ENCODE measurements around the gene TCL1B.
"Not testable (repeated sequence)": the region's sequence is repeated elsewhere in the genome, so short reads cannot be mapped to it uniquely, and the experiment has no call there.

The TCL1B gene

GRCh38 chr14:95659990-95660385 lies 26.2 kb upstream of the TCL1B start:
- H3K4me3 ChIP-seq (ENCODE audit: low read depth, low read length): no peak overlapping the region
- TF ChIP-seq, protein P1, sequence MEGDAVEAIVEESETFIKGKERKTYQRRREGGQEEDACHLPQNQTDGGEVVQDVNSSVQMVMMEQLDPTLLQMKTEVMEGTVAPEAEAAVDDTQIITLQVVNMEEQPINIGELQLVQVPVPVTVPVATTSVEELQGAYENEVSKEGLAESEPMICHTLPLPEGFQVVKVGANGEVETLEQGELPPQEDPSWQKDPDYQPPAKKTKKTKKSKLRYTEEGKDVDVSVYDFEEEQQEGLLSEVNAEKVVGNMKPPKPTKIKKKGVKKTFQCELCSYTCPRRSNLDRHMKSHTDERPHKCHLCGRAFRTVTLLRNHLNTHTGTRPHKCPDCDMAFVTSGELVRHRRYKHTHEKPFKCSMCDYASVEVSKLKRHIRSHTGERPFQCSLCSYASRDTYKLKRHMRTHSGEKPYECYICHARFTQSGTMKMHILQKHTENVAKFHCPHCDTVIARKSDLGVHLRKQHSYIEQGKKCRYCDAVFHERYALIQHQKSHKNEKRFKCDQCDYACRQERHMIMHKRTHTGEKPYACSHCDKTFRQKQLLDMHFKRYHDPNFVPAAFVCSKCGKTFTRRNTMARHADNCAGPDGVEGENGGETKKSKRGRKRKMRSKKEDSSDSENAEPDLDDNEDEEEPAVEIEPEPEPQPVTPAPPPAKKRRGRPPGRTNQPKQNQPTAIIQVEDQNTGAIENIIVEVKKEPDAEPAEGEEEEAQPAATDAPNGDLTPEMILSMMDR (IDR thresholded peaks at IDR 0.05; ENCODE audit: low read depth, low read length): no peak
- in situ Hi-C loops (cut with HindIII; ENCODE audit: low sequenced_read_pairs): no loop called here
- DNase-seq (ENCODE audit: low read depth, low spot score): no peak

- DNase-seq (ENCODE audit: low read depth, low spot score): no peak
- TF ChIP-seq, protein P1 (IDR thresholded peaks at IDR 0.05; ENCODE audit: low read depth, low read length): no peak
- in situ Hi-C loops (cut with HindIII; ENCODE audit: low sequenced_read_pairs): no loop called here
- no peak overlapping the region for H3K4me3 ChIP-seq (ENCODE audit: low read depth, low read length)
These were observed 25.3 kb upstream of the TCL1B start for GRCh38 chr14:95660651-95661515.

DNA sequence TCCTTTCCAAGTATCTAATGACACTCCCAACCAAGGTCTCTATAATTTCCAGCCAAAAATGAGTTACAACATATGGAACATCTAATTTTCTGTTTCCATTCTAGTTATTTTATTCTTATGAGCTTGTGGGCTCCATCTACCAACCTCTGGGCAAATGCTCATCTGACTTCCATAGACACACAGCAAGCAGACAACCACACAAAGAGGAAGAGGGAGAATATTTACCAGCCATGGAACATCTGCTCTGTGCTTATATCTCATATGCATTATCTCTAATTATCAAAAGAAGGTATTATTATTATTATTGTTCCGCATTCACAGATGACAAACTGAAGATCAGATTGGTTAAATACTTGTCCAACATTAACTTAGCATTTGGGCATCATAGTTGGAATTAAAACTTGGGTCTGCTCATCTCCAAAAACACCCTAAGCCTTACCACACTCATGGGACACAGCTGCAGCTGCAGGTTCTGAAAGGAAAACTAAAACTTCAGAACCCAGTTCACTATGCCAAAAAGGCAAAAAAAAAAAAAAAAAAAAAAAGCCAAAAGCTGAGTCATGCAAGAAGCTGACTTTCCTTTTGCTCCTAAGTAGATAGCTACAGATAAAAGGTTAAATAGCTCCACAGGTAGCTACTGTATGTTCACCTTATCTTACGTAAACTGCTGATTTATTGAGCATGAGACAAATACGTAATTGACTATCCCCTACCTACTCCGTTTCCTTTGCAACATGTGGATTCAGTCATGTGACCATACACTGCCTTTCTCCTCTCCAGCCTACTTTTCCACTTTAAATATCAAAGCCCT lies 23.6 kb upstream of the TCL1B start:
- in situ Hi-C loops (cut with HindIII; ENCODE audit: low sequenced_read_pairs): no loop called here
- H3K4me3 ChIP-seq (ENCODE audit: low read depth, low read length): no peak overlapping the region
- TF ChIP-seq, protein P1 (IDR thresholded peaks at IDR 0.05; ENCODE audit: low read depth, low read length): no peak
- no peak for DNase-seq (ENCODE audit: low read depth, low spot score)

DNA sequence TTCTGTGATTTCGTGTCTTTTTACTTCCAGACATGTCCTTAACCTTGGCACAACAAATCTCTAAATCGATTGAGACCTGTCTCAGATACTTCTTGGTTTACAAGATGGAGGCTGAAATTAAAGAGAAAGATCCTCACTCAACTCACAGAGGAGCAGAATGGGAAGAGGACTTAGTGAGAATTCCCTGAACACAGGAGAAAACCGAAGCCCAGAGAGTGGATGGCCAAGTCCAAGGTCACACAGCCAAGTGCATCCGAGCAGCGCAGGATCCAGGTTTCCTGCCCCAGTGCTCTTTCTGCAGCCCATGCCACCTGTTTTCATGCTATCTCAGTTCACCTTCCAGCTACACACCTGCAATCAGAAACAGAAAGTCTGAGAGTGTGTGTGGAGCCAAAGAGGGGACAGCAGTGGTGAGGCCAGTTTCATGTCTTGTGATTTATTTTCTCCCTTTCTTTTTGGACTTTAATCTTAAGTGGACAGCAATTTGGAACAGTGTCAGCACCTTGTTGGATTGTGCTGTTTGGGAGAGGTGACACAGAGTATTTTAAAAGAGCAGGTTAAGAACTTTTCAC lies 22.9 kb upstream of the TCL1B start:
- no peak overlapping the region for H3K4me3 ChIP-seq (ENCODE audit: low read depth, low read length)
- TF ChIP-seq, protein P1 (IDR thresholded peaks at IDR 0.05; ENCODE audit: low read depth, low read length): no peak
- DNase-seq (ENCODE audit: low read depth, low spot score): no peak
- in situ Hi-C loops (cut with HindIII; ENCODE audit: low sequenced_read_pairs): no loop called here

GRCh38 chr14:95664066-95664465 lies 22.2 kb upstream of the TCL1B start:
- no peak for DNase-seq (ENCODE audit: low read depth, low spot score)
- TF ChIP-seq, protein P1 (IDR thresholded peaks at IDR 0.05; ENCODE audit: low read depth, low read length): no peak
- H3K4me3 ChIP-seq (ENCODE audit: low read depth, low read length): no peak overlapping the region
- in situ Hi-C loops (cut with HindIII; ENCODE audit: low sequenced_read_pairs): no loop called here

- in situ Hi-C loops (cut with HindIII; ENCODE audit: low sequenced_read_pairs): no loop called here
- no peak for DNase-seq (ENCODE audit: low read depth, low spot score)
- TF ChIP-seq, protein P1 (IDR thresholded peaks at IDR 0.05; ENCODE audit: low read depth, low read length): no peak
- H3K4me3 ChIP-seq (ENCODE audit: low read depth, low read length): no peak overlapping the region
These were observed 21.7 kb upstream of the TCL1B start for GRCh38 chr14:95664546-95664945.

DNA sequence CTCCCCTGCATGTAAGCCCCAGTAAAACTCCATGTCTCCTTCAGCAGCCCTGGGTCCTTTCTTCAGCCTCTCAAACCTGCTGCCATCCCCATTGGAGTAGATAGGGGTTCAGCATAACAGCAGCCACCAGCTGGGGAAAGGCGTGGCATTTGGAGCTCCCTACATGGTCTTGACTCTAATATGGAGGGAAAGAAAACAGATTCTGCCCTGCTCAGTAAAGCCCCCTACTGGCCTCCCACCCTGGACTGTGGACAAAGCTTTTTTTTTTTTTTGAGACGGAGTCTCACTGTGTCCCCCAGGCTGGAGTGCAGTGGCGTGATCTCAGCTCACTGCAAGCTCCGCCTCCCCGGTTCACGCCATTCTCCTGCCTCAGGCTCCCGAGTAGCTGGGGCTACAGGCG lies 20.7 kb upstream of the TCL1B start:
- in situ Hi-C loops (cut with HindIII; ENCODE audit: low sequenced_read_pairs); H3K4me3 ChIP-seq (ENCODE audit: low read depth, low read length); DNase-seq (ENCODE audit: low read depth, low spot score): not testable (repeated sequence)
